H1 (cell line): ENCODE measurements around the gene ELANE.

Experiments used
- BRCA1 ChIP-seq: IDR thresholded peaks from 2 replicates; pipeline ENCODE4 v1.6.1; 2012; ENCODE audit warnings: low read depth, low read length, improper control_type of control experiment
- CEBPB ChIP-seq: IDR thresholded peaks from 2 replicates; pipeline ENCODE4 v1.6.1; 2012; ENCODE audit warnings: low read depth, low read length
- CTCF ChIP-seq, 3 experiments: IDR thresholded peaks; 1 replicate in 2 of 3; 2 replicates in 1 of 3; pipeline versions ENCODE4 v1.5.1 to v1.6.1; 2011; ENCODE audit warnings: low read length in 3 of 3, mild to moderate bottlenecking in 3 of 3, inconsistent platforms in 2 of 3, low read depth in 1 of 3, moderate library complexity in 1 of 3; ENCODE audit not compliant: insufficient read depth in 1 of 3; ENCODE audit errors: control extremely low read depth in 1 of 3
- FOSL1 ChIP-seq: IDR thresholded peaks from 2 replicates; pipeline ENCODE4 v1.6.1; 2011; ENCODE audit warnings: mild to moderate bottlenecking, low read depth, low read length, moderate library complexity; ENCODE audit not compliant: insufficient read depth
- JUN ChIP-seq: IDR thresholded peaks from 2 replicates; pipeline ENCODE4 v1.6.1; 2011; ENCODE audit warnings: low read depth, mild to moderate bottlenecking, improper control_type of control experiment, low read length
- KDM4A ChIP-seq: IDR thresholded peaks from one replicate; pipeline ENCODE4 v1.7.1; 2012; ENCODE audit warnings: low read depth, mild to moderate bottlenecking, moderate library complexity, low read length, inconsistent platforms; ENCODE audit not compliant: severe bottlenecking
- MAFK ChIP-seq: IDR thresholded peaks from 2 replicates; pipeline ENCODE4 v1.6.1; 2012; ENCODE audit warnings: low read depth, mild to moderate bottlenecking, improper control_type of control experiment, low read length
- MAX ChIP-seq: IDR thresholded peaks from 2 replicates; pipeline ENCODE4 v1.6.1; 2012; ENCODE audit warnings: inconsistent platforms
- POLR2A ChIP-seq, 2 experiments: IDR thresholded peaks; 1 replicate in 1 of 2; 2 replicates in 1 of 2; pipeline ENCODE4 v1.6.1; 2011; ENCODE audit warnings: low read depth in 2 of 2, low read length in 2 of 2, mild to moderate bottlenecking in 2 of 2; ENCODE audit errors: control extremely low read depth in 1 of 2
- POU5F1 ChIP-seq: IDR thresholded peaks from 2 replicates; pipeline ENCODE4 v1.6.1; 2011; ENCODE audit warnings: low read depth, mild to moderate bottlenecking, low read length, moderate library complexity
- RAD21 ChIP-seq, 2 experiments: IDR thresholded peaks in 1 of 2; conservative IDR thresholded peaks in 1 of 2; 2 replicates each; pipeline ENCODE4 v1.6.1; 2011; ENCODE audit warnings: low read depth in 2 of 2, low read length in 2 of 2, improper control_type of control experiment in 1 of 2, inconsistent platforms in 1 of 2, mild to moderate bottlenecking in 1 of 2, moderate library complexity in 1 of 2
- SRF ChIP-seq: IDR thresholded peaks from 2 replicates; pipeline ENCODE4 v1.6.1; 2011; ENCODE audit warnings: mild to moderate bottlenecking, low read depth, low read length, moderate library complexity

GRCh38 chr19:876780-877314 lies 24.7 kb downstream of the ELANE start:
- TF ChIP-seq POU5F1 (no peak), CTCF (IDR thresholded peaks at IDR 0.05; ENCODE audit: control extremely low read depth in 1 of 3, insufficient read depth in 1 of 3, low read depth in 1 of 3, low read length in 3 of 3) (no peak), MAX (no peak), RAD21 (IDR thresholded peaks at IDR 0.05 in 1 of 2, conservative IDR thresholded peaks at IDR 0.05 in 1 of 2; ENCODE audit: low read depth in 2 of 2, low read length in 2 of 2) (no peak), BRCA1 (no peak), SRF (no peak), FOSL1 (no peak), KDM4A (no peak), MAFK (no peak), JUN (no peak), POLR2A (IDR thresholded peaks at IDR 0.05; ENCODE audit: control extremely low read depth in 1 of 2, low read depth in 2 of 2, low read length in 2 of 2) (no peak), CEBPB (no peak)
